Erythroblast (primary cell): ENCODE results near the gene UCK2.

Experiments used
- GATA1 ChIP-seq: IDR thresholded peaks from 2 replicates; pipeline ENCODE4 v1.6.1; 2011; ENCODE audit warnings: low read depth, mild to moderate bottlenecking, control low read depth, low read length, moderate library complexity
- POLR2A ChIP-seq: IDR thresholded peaks from 2 replicates; pipeline ENCODE4 v1.6.1; 2011; ENCODE audit warnings: mild to moderate bottlenecking, low read length

GRCh38 chr1:165847486-165847885 is 20.1 kb downstream of the UCK2 start:
- TF ChIP-seq POLR2A (no peak), GATA1 (no peak)
